Lower leg skin (tissue), 4 donors: Measurements from ENCODE around the gene GSK3A. TPM values are rescaled to one million over a fixed set of nuclear protein-coding genes. Genes with fewer than 3 reads are reported as not detected.

Source experiments
- DNase-seq, 2 donors: peaks; one replicate each; pipeline ENCODE4 v3.0.0-alpha.2; 2019; ENCODE audit warnings: low spot score in 2 of 2
- H3K4me3 ChIP-seq: fragments of 200-600 bp; sonication (generic); 2 replicates; pipeline ENCODE4 v1.5.1; 2017; ENCODE audit warnings: mild to moderate bottlenecking, low read depth; ENCODE audit not compliant: poor library complexity, severe bottlenecking
- CTCF ChIP-seq, 3 donors: fragments of 450-650 bp; IDR thresholded peaks; one replicate each; pipeline ENCODE4 v1.5.1; 2016; ENCODE audit warnings: antibody characterized with exemption in 3 of 3, mild to moderate bottlenecking in 3 of 3, moderate library complexity in 2 of 3
- POLR2A ChIP-seq, 2 donors: fragments of 450-650 bp; IDR thresholded peaks; one replicate each; pipeline ENCODE4 v1.6.1; 2016 to 2017; ENCODE audit warnings: antibody characterized with exemption in 2 of 2, mild to moderate bottlenecking in 1 of 2, moderate library complexity in 1 of 2
- WGBS, 2 donors: methylation state at CpG; one replicate each; pipeline ENCODE4 v1.1.5; 2018; 5-methylcytosine and 5-hydroxymethylcytosine counted together
- intact Hi-C: fragments of 100-400 bp; cut with DNase I; formaldehyde crosslinking; loops from one replicate; pipeline ENCODE4 v1.15.0; 2023; ENCODE audit warnings: low total_unique reads
- total RNA-seq, 4 donors: library from RNA; depleted of rRNA; stranded (reverse); fragments of >200 nt; gene quantifications; one replicate each; pipeline ENCODE4 v1.1.0, GENCODE V29; 2016

Gene GSK3A
- total RNA-seq, 4 donors from 2014 or later, result 31.4 to 42.0 (median 34.1) TPM

GRCh38 chr19:42279155-42279901 lies 36.9 kb upstream of the GSK3A start:
- TF ChIP-seq POLR2A (IDR thresholded peaks at IDR 0.05), result no peak
- no peak for TF ChIP-seq CTCF (IDR thresholded peaks at IDR 0.05)
- DNase-seq, result no peak
- H3K4me3 ChIP-seq, result no peak overlapping the region
- 3 to 5% methylated on average over 6 of the region's 6 CpGs for WGBS, 2 donors
- intact Hi-C loops, result no loop called here

- WGBS, 2 donors, result 49 to 54% methylated on average over 5 of the region's 5 CpGs
- no peak overlapping the region for H3K4me3 ChIP-seq
- no peak for TF ChIP-seq CTCF (IDR thresholded peaks at IDR 0.05)
- TF ChIP-seq POLR2A (IDR thresholded peaks at IDR 0.05), result no peak
- DNase-seq, result peak in 1 of 2 donors; percentile 85
- intact Hi-C loops, result no loop called here
Observed at GRCh38 chr19:42278452-42279154, 36.2 kb upstream of the GSK3A start.

GRCh38 chr19:42277821-42278451 lies 35.5 kb upstream of the GSK3A start:
- H3K4me3 ChIP-seq, result no peak overlapping the region
- no peak for TF ChIP-seq CTCF (IDR thresholded peaks at IDR 0.05)
- no peak for TF ChIP-seq POLR2A (IDR thresholded peaks at IDR 0.05)
- intact Hi-C loops, result no loop called here
- DNase-seq, result peak in 1 of 2 donors; percentile 87
- WGBS, 2 donors, result 10 to 15% methylated on average over 7 to 10 of the region's 10 CpGs

GRCh38 chr19:42276821-42277220 lies 34.4 kb upstream of the GSK3A start:
- WGBS, 2 donors, result 42% methylated on average over 4 of the region's 4 CpGs
- intact Hi-C loops, result no loop called here
- no peak for TF ChIP-seq CTCF (IDR thresholded peaks at IDR 0.05)
- TF ChIP-seq POLR2A (IDR thresholded peaks at IDR 0.05), result no peak
- no peak overlapping the region for H3K4me3 ChIP-seq
- no peak for DNase-seq

- 43 to 46% methylated on average over 3 of the region's 3 CpGs for WGBS, 2 donors
- H3K4me3 ChIP-seq, result no peak overlapping the region
- DNase-seq, result peak in 1 of 2 donors; percentile 85
- no peak for TF ChIP-seq POLR2A (IDR thresholded peaks at IDR 0.05)
- intact Hi-C loops, result no loop called here
Observed at GRCh38 chr19:42276284-42276683, 33.9 kb upstream of the GSK3A start.

- H3K4me3 ChIP-seq, result no peak overlapping the region
- 80 to 93% methylated on average over 3 of the region's 3 CpGs for WGBS, 2 donors
- intact Hi-C loops, result no loop called here
- no peak for DNase-seq
- TF ChIP-seq POLR2A (IDR thresholded peaks at IDR 0.05) (no peak), CTCF (IDR thresholded peaks at IDR 0.05) (no peak)
Observed at GRCh38 chr19:42275517-42275916, 33.1 kb upstream of the GSK3A start.
